CD14-positive monocyte (primary cell): Measurements from ENCODE around the gene TACO1. TPM values are rescaled to one million over a fixed set of nuclear protein-coding genes. Genes with fewer than 3 reads are reported as not detected.

ENCODE experiments used
- DNase-seq, 3 donors: peaks; one replicate each; pipeline ENCODE4 v3.0.0-alpha.2; 2011 to 2022
- H2AFZ ChIP-seq: 2 replicates; pipeline ENCODE4 v1.6.0; 2012; ENCODE audit warnings: mild to moderate bottlenecking, low read depth, low read length, inconsistent platforms; ENCODE audit not compliant: insufficient read depth, poor library complexity, severe bottlenecking
- H3K27ac ChIP-seq, 2 donors: 1 replicate in 1 of 2; 2 replicates in 1 of 2; pipeline ENCODE4 v1.5.1; 2012 to 2013; ENCODE audit warnings: low read length in 2 of 2, control low read depth in 1 of 2, inconsistent platforms in 1 of 2, low read depth in 1 of 2, mild to moderate bottlenecking in 1 of 2
- H3K27me3 ChIP-seq, 2 donors: one replicate each; pipeline versions ENCODE4 v1.6.0 to v1.6.1; 2011 to 2013; ENCODE audit warnings: low read length in 2 of 2; ENCODE audit not compliant: control insufficient read depth in 2 of 2, insufficient read depth in 2 of 2
- H3K36me3 ChIP-seq, 2 donors: replicated peaks in 1 of 2; 1 replicate in 1 of 2; 2 replicates in 1 of 2; pipeline versions ENCODE4 v1.5.1 to v1.6.1; 2012 to 2013; ENCODE audit warnings: low read length in 2 of 2, control low read depth in 1 of 2, inconsistent platforms in 1 of 2, mild to moderate bottlenecking in 1 of 2; ENCODE audit not compliant: insufficient read depth in 2 of 2, control insufficient read depth in 1 of 2
- H3K4me1 ChIP-seq, 2 donors: 1 replicate in 1 of 2; 2 replicates in 1 of 2; pipeline versions ENCODE4 v1.5.1 to v1.6.1; 2012 to 2013; ENCODE audit warnings: low read length in 2 of 2, control low read depth in 1 of 2, inconsistent platforms in 1 of 2, mild to moderate bottlenecking in 1 of 2, moderate library complexity in 1 of 2; ENCODE audit not compliant: insufficient read depth in 2 of 2, control insufficient read depth in 1 of 2
- H3K4me2 ChIP-seq: replicated peaks from 2 replicates; pipeline ENCODE3; 2012; ENCODE audit warnings: low read length, moderate library complexity, mild to moderate bottlenecking; ENCODE audit not compliant: poor library complexity, severe bottlenecking; ENCODE audit errors: extremely low read depth
- H3K4me3 ChIP-seq, 3 experiments: fragments of 200-600 bp in 1 of 3; sonication (generic) in 1 of 3; replicated peaks in 1 of 3; 1 replicate in 2 of 3; 2 replicates in 1 of 3; pipeline ENCODE4 v1.5.1; 2011 to 2013; ENCODE audit warnings: low read length in 3 of 3, mild to moderate bottlenecking in 3 of 3, control low read depth in 2 of 3, low read depth in 2 of 3, inconsistent platforms in 1 of 3, moderate library complexity in 1 of 3
- H3K79me2 ChIP-seq: 2 replicates; pipeline ENCODE4 v1.6.0; 2012; ENCODE audit warnings: mild to moderate bottlenecking, control low read depth, inconsistent platforms, low read length, moderate library complexity; ENCODE audit not compliant: insufficient read depth
- H3K9ac ChIP-seq: 2 replicates; pipeline ENCODE4 v1.6.0; 2017; ENCODE audit warnings: low read length, mild to moderate bottlenecking; ENCODE audit not compliant: insufficient read depth, poor library complexity, severe bottlenecking
- H3K9me3 ChIP-seq, 2 donors: replicated peaks in 1 of 2; 1 replicate in 1 of 2; 2 replicates in 1 of 2; pipeline versions ENCODE4 v1.5.1 to v1.6.1; 2012 to 2013; ENCODE audit warnings: low read length in 2 of 2, control low read depth in 1 of 2; ENCODE audit not compliant: control insufficient read depth in 1 of 2, insufficient read depth in 1 of 2
- H4K20me1 ChIP-seq: 2 replicates; pipeline ENCODE4 v1.6.0; 2012; ENCODE audit warnings: mild to moderate bottlenecking, low read length, control low read depth, moderate library complexity; ENCODE audit not compliant: insufficient read depth
- H3K27ac Mint-ChIP-seq, 7 donors: one replicate each; pipeline ENCODE4 v1.8.0; 2020; ENCODE audit warnings: mild to moderate bottlenecking in 7 of 7, mixed read lengths in 7 of 7, moderate library complexity in 6 of 7, inconsistent platforms in 2 of 7
- H3K27me3 Mint-ChIP-seq, 3 donors: one replicate each; pipeline ENCODE4 v1.8.0; 2021 to 2022; ENCODE audit warnings: low read depth in 3 of 3, mild to moderate bottlenecking in 3 of 3, mixed read lengths in 3 of 3, moderate library complexity in 3 of 3, inconsistent platforms in 1 of 3
- H3K36me3 Mint-ChIP-seq, 2 donors: one replicate each; pipeline ENCODE4 v1.8.0; 2020; ENCODE audit warnings: mixed read lengths in 2 of 2, inconsistent platforms in 1 of 2, mild to moderate bottlenecking in 1 of 2
- H3K4me1 Mint-ChIP-seq: one replicate; pipeline ENCODE4 v1.8.0; 2020; ENCODE audit warnings: mild to moderate bottlenecking, mixed read lengths
- H3K4me3 Mint-ChIP-seq, 2 donors: one replicate each; pipeline ENCODE4 v1.8.0; 2020; ENCODE audit warnings: mild to moderate bottlenecking in 2 of 2, mixed read lengths in 2 of 2, moderate library complexity in 1 of 2
- H3K9me3 Mint-ChIP-seq, 7 donors: one replicate each; pipeline ENCODE4 v1.8.0; 2020 to 2022; ENCODE audit warnings: mixed read lengths in 7 of 7, mild to moderate bottlenecking in 6 of 7, moderate library complexity in 6 of 7, inconsistent platforms in 2 of 7
- CTCF ChIP-seq: fragments of 200-600 bp; IDR thresholded peaks from one replicate; pipeline ENCODE4 v1.8.0; 2022; ENCODE audit warnings: antibody characterized with exemption, mild to moderate bottlenecking
- WGBS: methylation state at CpG from one replicate; pipeline ENCODE4 v1.1.5; 2013; ENCODE audit warnings: missing lambda C conversion rate; ENCODE audit not compliant: insufficient coverage; 5-methylcytosine and 5-hydroxymethylcytosine counted together
- intact Hi-C, 2 donors: fragments of 100-400 bp; cut with micrococcal nuclease; formaldehyde crosslinking; loops; one replicate each; pipeline versions ENCODE4 v1.15.0 to v1.15.1; 2023
- polyA plus RNA-seq, 3 donors: library from polyadenylated mRNA; depleted of rRNA in 1 of 3; unstranded in 2 of 3; stranded (reverse) in 1 of 3; fragments of 300-500 nt in 2 of 3; fragments of >200 nt in 1 of 3; fragmentation: Illumina TruSeq in 2 of 3; gene quantifications; 1 replicate in 2 of 3; 2 replicates in 1 of 3; pipeline ENCODE4 v1.2.3, GENCODE V29; 2012 to 2021

Gene TACO1
- polyA plus RNA-seq, 3 donors = 4.1 to 12.5 (median 9.5) TPM

DNA sequence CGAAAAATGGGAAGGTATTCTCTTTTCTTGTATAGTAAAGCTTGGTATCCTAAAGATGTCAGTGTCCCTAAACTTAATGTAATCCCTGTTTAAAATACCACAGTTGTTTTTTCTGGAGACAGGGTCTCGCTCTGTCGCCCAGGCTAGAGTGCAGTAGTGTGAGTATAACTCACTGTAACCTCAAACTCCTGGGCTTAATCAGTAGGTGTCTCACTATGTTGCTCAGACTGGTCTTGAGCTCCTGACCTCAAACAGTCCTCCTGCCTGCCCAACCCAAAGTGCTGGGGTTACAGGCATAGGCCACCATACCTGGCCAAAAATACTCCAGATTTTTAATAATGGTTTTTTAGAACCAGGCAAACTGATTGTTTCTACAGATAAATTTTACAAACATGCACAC, 42.3 kb upstream of the TACO1 start:
- intact Hi-C loops = loop anchor here in 1 of 2 donors (10.0 kb wide), 1 partner anchor 136 kb away; no protein-coding TSS in a partner anchor

GRCh38 chr17:63561819-63562218, 38.9 kb upstream of the TACO1 start:
- Histone ChIP-seq H3K4me2 (no peak overlapping the region), H3K27me3 (no peaks in the 10 kb centered on the region), H3K4me1 (no peaks in the 10 kb centered on the region), H3K9ac (no peak overlapping the region), H3K79me2 (peaks cover 92% of the 10 kb centered on the region), H2AFZ (no peak overlapping the region), H3K27ac (no peak overlapping the region), H3K36me3 (peaks cover 3 to 8% of the 10 kb centered on the region in 2 donors), H3K9me3 (no peaks in the 10 kb centered on the region), H3K4me3 (no peak overlapping the region), H4K20me1 (peaks cover 93% of the 10 kb centered on the region)
- Mint-ChIP-seq H3K27me3 (no peaks in the 10 kb centered on the region), H3K9me3 (peaks cover 0 to 2% (median 0%) of the 10 kb centered on the region in 7 donors), H3K4me3 (no peak overlapping the region), H3K4me1 (peaks cover 12% of the 10 kb centered on the region), H3K36me3 (peaks cover 5 to 10% of the 10 kb centered on the region in 2 donors), H3K27ac (peak overlapping the region in 2 of 7 donors; percentile 46 to 52)
- TF ChIP-seq CTCF = no peak
- no peak for DNase-seq
- intact Hi-C loops = no loop called here

More for the DNA sequence above, 42.3 kb upstream of the TACO1 start:
- no peaks in the 10 kb centered on the region for H3K36me3 ChIP-seq
- peaks cover 95% of the 10 kb centered on the region for H4K20me1 ChIP-seq
- TF ChIP-seq CTCF = no peak
- 100% methylated on average over 1 of the region's 3 CpGs for WGBS
- no peak overlapping the region for H3K4me3 Mint-ChIP-seq
- peak overlapping the region in 2 of 7 donors; percentile 33 to 46 for H3K27ac Mint-ChIP-seq
- H3K79me2 ChIP-seq = peaks cover 96% of the 10 kb centered on the region
- peaks cover 0 to 2% (median 0%) of the 10 kb centered on the region in 7 donors for H3K9me3 Mint-ChIP-seq
- H3K27ac ChIP-seq = no peak overlapping the region
- peaks cover 36% of the 10 kb centered on the region for H3K4me1 Mint-ChIP-seq
- H3K4me2 ChIP-seq = no peak overlapping the region
- no peaks in the 10 kb centered on the region for H3K9me3 ChIP-seq
- H3K4me1 ChIP-seq = peaks cover 10 to 18% of the 10 kb centered on the region in 2 donors
- DNase-seq = no peak
- no peak overlapping the region for H3K4me3 ChIP-seq
- no peak overlapping the region for H2AFZ ChIP-seq
- peaks cover 0 to 2% (median 0%) of the 10 kb centered on the region in 3 donors for H3K27me3 Mint-ChIP-seq
- H3K36me3 Mint-ChIP-seq = peaks cover 5 to 15% of the 10 kb centered on the region in 2 donors
- no peaks in the 10 kb centered on the region for H3K27me3 ChIP-seq
- no peak overlapping the region for H3K9ac ChIP-seq
